IMR-90 (cell line): ENCODE data around the gene PRRG2. TPM values are rescaled to one million over a fixed set of nuclear protein-coding genes. Genes with fewer than 3 reads are reported as not detected.

ENCODE experiments used
- ATAC-seq: fragments of 200-7000 bp; cut with Tn5 transposase; 2 replicates; pipeline ENCODE4 v1.9.1; 2020; ENCODE audit warnings: low read depth, mild to moderate bottlenecking, moderate library complexity
- BruUV-seq: library from RNA; stranded (reverse); fragments of 400-500 nt; replicated peaks from 2 replicates; lab custom pipeline; 2021; lab: Mats Ljungman, UMichigan
- CTCF ChIA-PET: fragments of 300-600 bp; formaldehyde crosslinking; extraction: SDS; loops from one replicate; lab custom pipeline; 2021; ENCODE audit warnings: antibody characterized with exemption; lab: Yijun Ruan, JAX
- POLR2A ChIA-PET: fragments of 300-600 bp; sonication (Branson Sonifier 250); formaldehyde crosslinking; loops from one replicate; lab custom pipeline; 2022; ENCODE audit warnings: antibody characterized with exemption; ENCODE audit not compliant: unreplicated experiment; lab: Charles Lee
- DNase-seq: peaks from one replicate; pipeline ENCODE4 v3.0.0; 2013
- H2AFZ ChIP-seq: replicated peaks from 2 replicates; pipeline ENCODE3; 2013; ENCODE audit warnings: low read length, mild to moderate bottlenecking; ENCODE audit not compliant: poor library complexity
- H2AK5ac ChIP-seq: 2 replicates; pipeline ENCODE4 v1.6.1; 2013; ENCODE audit warnings: low read depth, low read length, inconsistent platforms
- H2AK9ac ChIP-seq: replicated peaks from 2 replicates; pipeline ENCODE3; 2013; ENCODE audit warnings: mild to moderate bottlenecking, low read depth, low read length, moderate library complexity; ENCODE audit not compliant: poor library complexity
- H2BK120ac ChIP-seq: 2 replicates; pipeline ENCODE4 v1.6.1; 2013; ENCODE audit warnings: low read depth, low read length, inconsistent platforms
- H2BK15ac ChIP-seq: 3 replicates; pipeline ENCODE4 v1.6.1; 2013; ENCODE audit warnings: low read depth, low read length, inconsistent platforms
- H2BK20ac ChIP-seq: 2 replicates; pipeline ENCODE4 v1.6.1; 2013; ENCODE audit warnings: low read depth, mild to moderate bottlenecking, inconsistent platforms, low read length, moderate library complexity
- H2BK5ac ChIP-seq: 2 replicates; pipeline ENCODE4 v1.6.1; 2013; ENCODE audit warnings: mild to moderate bottlenecking, low read depth, low read length, inconsistent platforms; ENCODE audit not compliant: poor library complexity, severe bottlenecking
- H3K14ac ChIP-seq: replicated peaks from 2 replicates; pipeline ENCODE4 v1.6.1; 2013; ENCODE audit warnings: low read depth, low read length, inconsistent platforms
- H3K18ac ChIP-seq: 2 replicates; pipeline ENCODE4 v1.6.1; 2013; ENCODE audit warnings: low read depth, low read length, control low read depth
- H3K23ac ChIP-seq: 2 replicates; pipeline ENCODE4 v1.6.1; 2013; ENCODE audit warnings: low read depth, low read length, inconsistent platforms
- H3K27ac ChIP-seq: 2 replicates; pipeline ENCODE4 v1.5.1; 2013; ENCODE audit warnings: mild to moderate bottlenecking, control low read depth, low read length; ENCODE audit not compliant: insufficient read depth
- H3K27me3 ChIP-seq: 2 replicates; pipeline ENCODE4 v1.6.1; 2013; ENCODE audit warnings: low read length; ENCODE audit not compliant: control insufficient read depth, insufficient read depth
- H3K36me3 ChIP-seq: 2 replicates; pipeline ENCODE4 v1.6.1; 2013; ENCODE audit warnings: low read length, mixed read lengths; ENCODE audit not compliant: control insufficient read depth, insufficient read depth
- H3K4ac ChIP-seq: 2 replicates; pipeline ENCODE4 v1.6.1; 2013; ENCODE audit warnings: low read depth, low read length, inconsistent platforms
- H3K4me1 ChIP-seq: 2 replicates; pipeline ENCODE4 v1.6.1; 2013; ENCODE audit warnings: low read length, mixed read lengths; ENCODE audit not compliant: control insufficient read depth, insufficient read depth
- H3K4me2 ChIP-seq: 2 replicates; pipeline ENCODE4 v1.6.1; 2013; ENCODE audit warnings: low read depth, mild to moderate bottlenecking, control low read depth, low read length, moderate library complexity
- H3K4me3 ChIP-seq: 2 replicates; pipeline ENCODE4 v1.5.1; 2013; ENCODE audit warnings: low read depth, mild to moderate bottlenecking, control low read depth, low read length, moderate library complexity; ENCODE audit not compliant: insufficient read depth
- H3K56ac ChIP-seq: 2 replicates; pipeline ENCODE4 v1.6.1; 2013; ENCODE audit warnings: low read length, inconsistent platforms; ENCODE audit not compliant: insufficient read depth; ENCODE audit errors: extremely low read depth
- H3K79me1 ChIP-seq, 2 experiments: 2 replicates each; pipeline ENCODE4 v1.6.1; 2013; ENCODE audit warnings: low read length in 2 of 2, inconsistent platforms in 1 of 2, low read depth in 1 of 2
- H3K9ac ChIP-seq: 2 replicates; pipeline ENCODE4 v1.6.1; 2013; ENCODE audit warnings: low read depth, low read length, control low read depth
- H3K9me1 ChIP-seq: 2 replicates; pipeline ENCODE4 v1.6.1; 2013; ENCODE audit warnings: low read length, inconsistent platforms; ENCODE audit not compliant: insufficient read depth
- H3K9me3 ChIP-seq: 2 replicates; pipeline ENCODE4 v1.6.1; 2013; ENCODE audit warnings: low read length; ENCODE audit not compliant: control insufficient read depth, insufficient read depth
- H4K20me1 ChIP-seq: 2 replicates; pipeline ENCODE4 v1.6.1; 2013; ENCODE audit warnings: low read length, inconsistent platforms; ENCODE audit not compliant: insufficient read depth
- H4K5ac ChIP-seq: 2 replicates; pipeline ENCODE4 v1.6.1; 2013; ENCODE audit warnings: mild to moderate bottlenecking, low read depth, low read length, control low read depth
- H4K8ac ChIP-seq, 2 experiments: 2 replicates each; pipeline ENCODE4 v1.6.1; 2013; ENCODE audit warnings: low read depth in 2 of 2, low read length in 2 of 2, control low read depth in 1 of 2, inconsistent platforms in 1 of 2
- H4K91ac ChIP-seq: 2 replicates; pipeline ENCODE4 v1.6.1; 2013; ENCODE audit warnings: low read depth, low read length, inconsistent platforms; ENCODE audit not compliant: insufficient read depth
- BHLHE40 ChIP-seq: fragments of 150-350 bp; IDR thresholded peaks from 2 replicates; pipeline ENCODE4 v1.6.1; 2016; ENCODE audit warnings: mild to moderate bottlenecking, low read depth, low read length
- CHD1 ChIP-seq: IDR thresholded peaks from 2 replicates; pipeline ENCODE4 v1.6.1; 2012; ENCODE audit warnings: low read depth, low read length, improper control_type of control experiment
- MXI1 ChIP-seq: IDR thresholded peaks from 2 replicates; pipeline ENCODE4 v1.6.1; 2012; ENCODE audit warnings: low read depth, mild to moderate bottlenecking, low read length, moderate library complexity, borderline replicate concordance
- POLR2A ChIP-seq: IDR thresholded peaks from 2 replicates; pipeline ENCODE4 v1.6.1; 2012; ENCODE audit warnings: mild to moderate bottlenecking, low read depth, low read length
- RAD21 ChIP-seq: IDR thresholded peaks from 2 replicates; pipeline ENCODE4 v1.6.1; 2012; ENCODE audit warnings: low read length, improper control_type of control experiment
- RFX5 ChIP-seq: IDR thresholded peaks from 2 replicates; pipeline ENCODE4 v1.8.0; 2012; ENCODE audit warnings: low read depth, mild to moderate bottlenecking, low read length, moderate library complexity
- WGBS, 2 experiments: methylation state at CpG; one replicate each; pipeline versions ENCODE4 v1.1.5 to v1.1.7; 2013; ENCODE audit warnings: missing lambda C conversion rate in 2 of 2; ENCODE audit not compliant: insufficient read length in 1 of 2; ENCODE audit errors: extremely low coverage in 2 of 2; 5-methylcytosine and 5-hydroxymethylcytosine counted together
- dilution Hi-C: fragments of 300-500 bp; cut with HindIII; formaldehyde crosslinking; loops from one replicate; pipeline ENCODE4 v1.14.3; 2018; ENCODE audit warnings: low sequenced_read_pairs; ENCODE audit not compliant: unreplicated experiment
- in situ Hi-C: fragments of 300-500 bp; cut with MboI; formaldehyde crosslinking; loops from 3 replicates; pipeline ENCODE4 v1.14.3; 2019; ENCODE audit warnings: low sequenced_read_pairs, inconsistent platforms, mixed read lengths
- intact Hi-C: fragments of 100-400 bp; cut with micrococcal nuclease; formaldehyde crosslinking; loops from 2 replicates; pipeline ENCODE4 v1.10.0; 2022
- polyA plus RNA-seq, 3 experiments: library from polyadenylated mRNA; depleted of rRNA; stranded (reverse); fragments of >200 nt; gene quantifications; 2 replicates each; pipeline ENCODE4 v1.2.3, GENCODE V29; 2012; ENCODE audit warnings: low replicate concordance in 1 of 3
- total RNA-seq: library from RNA; depleted of rRNA; stranded (reverse); fragments of >200 nt; gene quantifications from 2 replicates; pipeline ENCODE4 v1.2.3, GENCODE V29; 2012
- TF ChIP-seq, protein P1 (sequence below): conservative IDR thresholded peaks from 2 replicates; pipeline ENCODE4 v1.5.1; 2012; ENCODE audit warnings: mild to moderate bottlenecking, low read depth, low read length, improper control_type of control experiment
- TF ChIP-seq, protein P2 (sequence below): fragments of 150-350 bp; IDR thresholded peaks from 2 replicates; pipeline ENCODE4 v1.6.1; 2017; ENCODE audit warnings: mild to moderate bottlenecking, antibody characterized with exemption, low read length, low read depth

Gene PRRG2
- total and polyA plus RNA-seq, 2 of the 4 experiments (the other 2 are of a cell fraction): 0.14 to 0.54 TPM

GRCh38 chr19:49616532-49616931 is 35.4 kb downstream of the PRRG2 start:
- Histone ChIP-seq H3K79me1 (peaks cover 32 to 76% of the 10 kb centered on the region in 2 experiments), H3K18ac (no peak overlapping the region), H3K14ac (no peak overlapping the region), H3K27me3 (no peaks in the 10 kb centered on the region), H3K4me2 (no peak overlapping the region), H4K8ac (no peak overlapping the region), H2AK9ac (no peak overlapping the region), H2BK120ac (no peak overlapping the region), H3K56ac (no peak overlapping the region), H2AK5ac (no peak overlapping the region), H2BK5ac (no peak overlapping the region), H2BK20ac (no peak overlapping the region), H3K23ac (no peak overlapping the region), H3K36me3 (peaks cover 41% of the 10 kb centered on the region), H3K9me3 (no peaks in the 10 kb centered on the region), H3K9ac (no peak overlapping the region), H4K20me1 (peaks cover 24% of the 10 kb centered on the region), H3K27ac (no peak overlapping the region), H2BK15ac (no peak overlapping the region), H4K5ac (no peak overlapping the region), H3K4ac (no peak overlapping the region), H2AFZ (no peak overlapping the region), H3K4me1 (peaks cover 16% of the 10 kb centered on the region), H3K9me1 (peaks cover 10% of the 10 kb centered on the region), H4K91ac (no peak overlapping the region), H3K4me3 (no peak overlapping the region)
- BruUV-seq: no TSS peak
- DNase-seq (no peak), ATAC-seq (no peak)
- dilution Hi-C loops (no loop called here), in situ Hi-C loops (no loop called here), intact Hi-C loops (no loop called here)
- POLR2A ChIA-PET: interaction anchor here (0.5 kb wide), 1 partner anchor 19 kb away, joined by 3 read pairs; no protein-coding TSS in a partner anchor
- TF ChIP-seq POLR2A: no peak
- TF ChIP-seq RFX5: no peak
- TF ChIP-seq BHLHE40: no peak
- TF ChIP-seq, protein P1, sequence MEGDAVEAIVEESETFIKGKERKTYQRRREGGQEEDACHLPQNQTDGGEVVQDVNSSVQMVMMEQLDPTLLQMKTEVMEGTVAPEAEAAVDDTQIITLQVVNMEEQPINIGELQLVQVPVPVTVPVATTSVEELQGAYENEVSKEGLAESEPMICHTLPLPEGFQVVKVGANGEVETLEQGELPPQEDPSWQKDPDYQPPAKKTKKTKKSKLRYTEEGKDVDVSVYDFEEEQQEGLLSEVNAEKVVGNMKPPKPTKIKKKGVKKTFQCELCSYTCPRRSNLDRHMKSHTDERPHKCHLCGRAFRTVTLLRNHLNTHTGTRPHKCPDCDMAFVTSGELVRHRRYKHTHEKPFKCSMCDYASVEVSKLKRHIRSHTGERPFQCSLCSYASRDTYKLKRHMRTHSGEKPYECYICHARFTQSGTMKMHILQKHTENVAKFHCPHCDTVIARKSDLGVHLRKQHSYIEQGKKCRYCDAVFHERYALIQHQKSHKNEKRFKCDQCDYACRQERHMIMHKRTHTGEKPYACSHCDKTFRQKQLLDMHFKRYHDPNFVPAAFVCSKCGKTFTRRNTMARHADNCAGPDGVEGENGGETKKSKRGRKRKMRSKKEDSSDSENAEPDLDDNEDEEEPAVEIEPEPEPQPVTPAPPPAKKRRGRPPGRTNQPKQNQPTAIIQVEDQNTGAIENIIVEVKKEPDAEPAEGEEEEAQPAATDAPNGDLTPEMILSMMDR: no peak
- no peak for TF ChIP-seq CHD1
- TF ChIP-seq, protein P2, sequence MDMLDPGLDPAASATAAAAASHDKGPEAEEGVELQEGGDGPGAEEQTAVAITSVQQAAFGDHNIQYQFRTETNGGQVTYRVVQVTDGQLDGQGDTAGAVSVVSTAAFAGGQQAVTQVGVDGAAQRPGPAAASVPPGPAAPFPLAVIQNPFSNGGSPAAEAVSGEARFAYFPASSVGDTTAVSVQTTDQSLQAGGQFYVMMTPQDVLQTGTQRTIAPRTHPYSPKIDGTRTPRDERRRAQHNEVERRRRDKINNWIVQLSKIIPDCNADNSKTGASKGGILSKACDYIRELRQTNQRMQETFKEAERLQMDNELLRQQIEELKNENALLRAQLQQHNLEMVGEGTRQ: no peak
- no peak for TF ChIP-seq MXI1
- TF ChIP-seq RAD21: no peak
- CTCF ChIA-PET: no interaction called here
- WGBS, 2 experiments: 100% methylated on average over 2 of the region's 7 CpGs; no CpG with 5 or more reads in 1 of the 2 experiments
